ENCODE results near the gene IL16. TPM values are rescaled to one million over a fixed set of nuclear protein-coding genes. Genes with fewer than 3 reads are reported as not detected.

Gene IL16
- total and polyA plus RNA-seq, 4 donors, result 1.9 to 6.9 (median 4.4) TPM

GRCh38 chr15:81258455-81258854, 61.8 kb downstream of the IL16 start:
- H3K4me3 ChIP-seq (ENCODE audit: low read depth in 1 of 3, low read length in 3 of 3), result no peak overlapping the region
- no peak overlapping the region for H3K27ac ChIP-seq (ENCODE audit: low read depth in 1 of 2, low read length in 2 of 2)
- H3K9me3 ChIP-seq (ENCODE audit: control insufficient read depth in 4 of 4, low read length in 3 of 4), result no peaks in the 10 kb centered on the region
- peak in 1 of 2 donors; percentile 11 for TF ChIP-seq HNF4A (conservative IDR thresholded peaks at IDR 0.05)
- peak in 1 of 2 donors; percentile 24 for TF ChIP-seq RXRA (IDR thresholded peaks at IDR 0.05)
- no peak for TF ChIP-seq GABPA (IDR thresholded peaks at IDR 0.05 in 1 of 2, conservative IDR thresholded peaks at IDR 0.05 in 1 of 2)
- no peak for TF ChIP-seq REST (IDR thresholded peaks at IDR 0.05)
- DNase-seq (ENCODE audit: low spot score), result no peak
- 57% methylated on average over 8 of the region's 8 CpGs for WGBS
- peaks cover 0 to 3% (median 0%) of the 10 kb centered on the region in 4 donors for H3K27me3 ChIP-seq (ENCODE audit: control insufficient read depth in 4 of 4, insufficient read depth in 4 of 4, low read length in 3 of 4)
- H3K4me1 ChIP-seq (ENCODE audit: control insufficient read depth in 4 of 4, insufficient read depth in 4 of 4, low read length in 3 of 4), result no peaks in the 10 kb centered on the region
- no peak overlapping the region for H3K9ac ChIP-seq (ENCODE audit: low read depth in 1 of 2, low read length in 2 of 2)
- peaks cover 0 to 1% (median 0%) of the 10 kb centered on the region in 4 donors for H3K36me3 ChIP-seq (ENCODE audit: control insufficient read depth in 4 of 4, insufficient read depth in 3 of 4, low read depth in 1 of 4, low read length in 3 of 4)

GRCh38 chr15:81259760-81260298, 63.1 kb downstream of the IL16 start:
- H3K4me1 ChIP-seq (ENCODE audit: control insufficient read depth in 4 of 4, insufficient read depth in 4 of 4, low read length in 3 of 4), result no peaks in the 10 kb centered on the region
- no peaks in the 10 kb centered on the region for H3K9me3 ChIP-seq (ENCODE audit: control insufficient read depth in 4 of 4, low read length in 3 of 4)
- H3K27me3 ChIP-seq (ENCODE audit: control insufficient read depth in 4 of 4, insufficient read depth in 4 of 4, low read length in 3 of 4), result peaks cover 0 to 2% (median 0%) of the 10 kb centered on the region in 4 donors
- DNase-seq (ENCODE audit: low spot score), result no peak
- H3K4me3 ChIP-seq (ENCODE audit: low read depth in 1 of 3, low read length in 3 of 3), result no peak overlapping the region
- peaks cover 0 to 1% (median 0%) of the 10 kb centered on the region in 4 donors for H3K36me3 ChIP-seq (ENCODE audit: control insufficient read depth in 4 of 4, insufficient read depth in 3 of 4, low read depth in 1 of 4, low read length in 3 of 4)
- no peak overlapping the region for H3K9ac ChIP-seq (ENCODE audit: low read depth in 1 of 2, low read length in 2 of 2)
- no peak for TF ChIP-seq SP1 (IDR thresholded peaks at IDR 0.05)
- TF ChIP-seq YY1 (IDR thresholded peaks at IDR 0.05), result no peak
- no peak for TF ChIP-seq ZBTB33 (IDR thresholded peaks at IDR 0.05)
- TF ChIP-seq CTCF (IDR thresholded peaks at IDR 0.05; ENCODE audit: low read depth, low read length, missing input control), result no peak
- TF ChIP-seq GABPA (IDR thresholded peaks at IDR 0.05 in 1 of 2, conservative IDR thresholded peaks at IDR 0.05 in 1 of 2), result no peak
- no peak for TF ChIP-seq RAD21 (IDR thresholded peaks at IDR 0.05)
- no peak for TF ChIP-seq HNF4G (IDR thresholded peaks at IDR 0.05)
- TF ChIP-seq ATF3 (IDR thresholded peaks at IDR 0.05), result no peak
- no peak for TF ChIP-seq HNF4A (conservative IDR thresholded peaks at IDR 0.05)
- no peak for TF ChIP-seq FOXA2 (IDR thresholded peaks at IDR 0.05)
- WGBS, result 80% methylated on average over 4 of the region's 4 CpGs
- H3K27ac ChIP-seq (ENCODE audit: low read depth in 1 of 2, low read length in 2 of 2), result no peak overlapping the region

All from liver (tissue), 9 donors.